ENCODE measurements around the gene ANKRD27.

ANKRD27 gene

DNA sequence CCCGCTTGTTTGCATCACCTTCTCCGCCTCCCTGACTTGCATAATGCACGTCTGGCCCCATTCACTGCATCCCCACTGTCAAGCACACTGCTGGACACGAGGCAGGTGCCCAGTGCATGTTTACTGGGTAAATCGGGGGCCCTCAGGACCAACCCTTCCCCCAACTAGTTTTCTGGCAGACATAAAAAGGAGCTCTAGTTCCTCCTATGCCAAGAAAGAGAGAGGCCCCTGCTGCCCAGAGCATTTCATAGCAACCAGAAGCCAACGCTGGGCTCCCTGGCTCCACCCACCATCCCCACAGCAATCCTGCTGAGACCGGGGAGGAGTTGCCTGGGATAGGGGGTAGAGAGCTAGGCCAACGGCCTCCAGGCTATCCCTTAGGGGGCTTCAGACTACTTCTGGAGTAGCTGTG, 23.2 kb downstream of the ANKRD27 start:
- DNase-seq, result no peak

DNA sequence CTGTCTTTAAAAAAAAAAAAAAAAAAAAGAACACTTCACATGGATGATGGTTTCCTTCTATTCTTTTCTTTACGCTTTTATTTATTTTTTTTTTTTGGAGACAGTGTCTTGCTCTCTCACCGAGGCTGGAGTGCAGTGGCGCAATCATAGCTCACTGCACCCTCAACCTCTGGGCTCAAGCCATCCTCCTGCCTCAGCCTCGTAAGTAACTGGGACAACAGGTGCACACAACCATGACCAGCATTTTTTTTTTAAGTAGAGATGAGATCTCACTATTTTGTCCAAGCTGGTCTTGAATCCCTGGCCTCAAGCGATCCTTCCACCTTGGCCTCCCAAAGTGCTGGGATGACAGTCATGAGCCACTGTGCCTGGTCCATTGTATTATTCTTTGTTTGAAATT, 24.3 kb downstream of the ANKRD27 start:
- no peak for DNase-seq

DNA sequence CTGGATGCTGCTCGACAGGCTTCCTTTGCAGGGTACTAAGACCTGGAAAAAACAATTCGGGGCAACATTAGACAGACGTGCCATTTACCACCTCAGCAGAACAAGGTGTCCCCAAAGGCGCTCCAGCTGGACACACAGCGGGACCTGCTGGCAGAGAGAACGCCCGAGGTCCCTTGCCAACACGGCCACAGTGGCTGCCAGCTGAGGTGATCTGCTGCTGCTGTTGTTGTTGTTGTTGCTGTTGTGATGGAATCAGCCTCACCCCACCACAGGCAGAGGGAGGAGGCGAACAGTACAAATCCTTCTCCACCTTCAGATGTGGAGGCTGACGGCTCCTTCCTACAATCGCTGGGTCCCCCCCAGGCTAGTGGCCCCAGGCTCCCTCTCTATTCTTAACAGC, 25.2 kb downstream of the ANKRD27 start:
- no peak for DNase-seq

DNA sequence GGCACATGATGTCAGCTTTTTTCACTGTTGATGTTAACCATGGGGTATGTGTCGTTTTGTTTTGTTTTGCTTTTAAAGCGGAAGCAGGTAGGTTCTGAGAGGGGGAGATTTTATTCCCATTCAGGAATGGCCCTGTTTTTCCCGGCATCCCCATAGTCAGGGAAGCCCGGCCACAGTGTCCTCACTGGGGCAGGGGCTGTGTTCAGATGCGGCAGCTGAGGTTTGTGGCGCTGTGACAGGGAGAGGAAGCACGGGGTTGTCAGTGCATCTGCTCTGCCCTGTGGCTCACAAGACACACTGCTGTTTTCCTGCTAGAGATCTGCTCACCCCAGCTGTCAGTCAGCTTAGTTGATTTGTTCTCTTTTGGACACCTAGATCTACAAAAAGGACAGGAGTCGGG, 27.6 kb downstream of the ANKRD27 start:
- no peak for DNase-seq

GRCh38 chr19:32646556-32646955, 28.4 kb downstream of the ANKRD27 start:
- no peak for DNase-seq

DNA sequence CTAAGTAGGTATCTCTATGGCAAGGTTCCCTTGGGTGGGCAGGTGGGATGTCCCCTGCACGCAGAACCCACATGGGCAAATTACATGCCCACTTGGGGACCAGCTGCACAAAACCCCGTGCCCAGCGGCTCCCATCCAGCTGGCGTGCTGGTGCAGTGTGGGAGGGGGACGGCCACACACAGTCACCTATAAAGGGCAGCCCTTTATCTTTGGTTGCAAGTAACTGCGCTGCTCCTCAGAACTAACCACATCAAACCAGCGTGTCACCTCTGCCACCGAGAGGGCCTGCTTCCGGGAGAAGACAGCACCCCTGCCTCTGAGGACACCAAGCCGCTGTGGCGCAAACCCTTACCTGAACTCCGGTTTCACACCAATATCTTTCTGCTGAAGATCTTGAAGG, 32.2 kb downstream of the ANKRD27 start:
- no peak for DNase-seq

DNA sequence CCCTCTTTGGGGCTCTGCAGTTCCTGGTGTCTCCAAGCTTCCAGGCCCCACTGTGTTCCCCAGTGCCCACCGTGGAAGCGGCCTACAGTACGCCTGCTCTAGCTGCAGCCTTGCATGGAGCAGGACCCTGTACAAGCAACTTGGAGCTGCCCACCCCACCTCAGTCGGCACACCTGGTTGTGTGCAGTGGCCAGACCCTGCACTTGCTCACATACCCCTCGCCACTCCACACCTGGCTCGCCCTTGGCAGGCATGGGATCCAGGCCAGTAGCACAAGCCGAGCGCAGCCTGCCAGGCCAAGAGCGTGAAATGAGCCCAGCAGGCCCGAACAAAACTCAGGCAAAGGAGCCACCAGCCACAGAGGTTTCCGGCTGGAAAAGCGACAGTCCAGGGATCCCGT, 36.4 kb downstream of the ANKRD27 start:
- DNase-seq, result no peak

DNA sequence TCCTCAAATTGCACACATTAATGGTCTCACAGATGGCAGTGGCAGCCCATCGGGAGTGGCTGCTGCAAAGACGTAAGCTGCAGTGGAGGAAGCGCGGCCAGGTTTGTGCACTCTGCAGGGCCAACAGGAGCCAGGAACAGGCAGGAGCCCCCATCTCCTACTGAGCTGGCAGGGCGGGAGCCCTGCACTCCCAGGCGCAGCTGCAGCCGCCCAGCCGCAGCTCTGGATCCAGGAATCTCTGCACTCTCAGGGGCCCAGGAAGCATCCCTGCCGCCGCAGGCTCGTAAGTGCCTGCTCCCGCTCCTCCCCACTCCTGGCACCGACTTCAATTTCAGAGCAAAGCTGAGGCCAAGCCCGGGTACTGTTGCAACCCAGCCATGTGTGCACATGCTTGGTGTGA, 37.5 kb downstream of the ANKRD27 start:
- DNase-seq, result no peak

DNA sequence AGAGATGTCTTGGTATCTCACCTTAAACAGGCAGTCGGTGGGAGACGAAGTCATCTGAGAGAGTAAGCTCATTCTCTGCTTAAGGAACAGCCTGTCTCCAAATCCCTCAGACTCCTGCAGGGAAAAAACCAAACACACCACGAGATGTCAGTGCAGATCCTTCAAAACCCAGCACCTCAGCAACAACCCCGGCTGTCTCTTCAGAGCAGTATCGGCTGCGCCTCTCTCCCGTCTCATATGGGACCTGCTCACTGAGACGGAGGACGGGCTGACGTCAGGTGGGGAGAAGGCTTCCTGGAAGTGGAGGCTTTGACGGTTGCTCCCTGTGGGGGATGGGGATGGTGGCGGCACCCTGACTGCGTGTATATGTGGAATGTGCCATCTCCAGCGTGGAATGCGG, 43.6 kb downstream of the ANKRD27 start:
- DNase-seq, result no peak

DNA sequence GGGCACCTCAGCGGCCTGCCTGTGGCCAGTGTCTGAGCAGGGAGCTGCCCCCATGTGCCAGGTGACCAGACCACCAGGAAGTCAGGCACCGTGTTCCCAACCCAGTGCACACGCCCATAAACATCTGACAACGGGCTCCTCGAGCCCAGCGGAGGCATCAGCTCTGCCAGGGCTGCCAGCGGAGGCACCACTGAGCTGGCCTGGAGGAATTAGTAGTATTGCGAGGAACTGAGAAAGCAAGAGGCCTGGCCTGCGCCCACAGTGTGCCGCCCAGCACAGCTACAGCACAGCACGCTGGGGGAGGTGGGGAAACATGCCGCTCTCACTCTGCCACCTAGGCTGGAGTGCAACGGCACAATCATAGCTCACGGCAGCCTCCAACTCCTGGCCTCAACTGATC, 44.6 kb downstream of the ANKRD27 start:
- no peak for DNase-seq

DNA sequence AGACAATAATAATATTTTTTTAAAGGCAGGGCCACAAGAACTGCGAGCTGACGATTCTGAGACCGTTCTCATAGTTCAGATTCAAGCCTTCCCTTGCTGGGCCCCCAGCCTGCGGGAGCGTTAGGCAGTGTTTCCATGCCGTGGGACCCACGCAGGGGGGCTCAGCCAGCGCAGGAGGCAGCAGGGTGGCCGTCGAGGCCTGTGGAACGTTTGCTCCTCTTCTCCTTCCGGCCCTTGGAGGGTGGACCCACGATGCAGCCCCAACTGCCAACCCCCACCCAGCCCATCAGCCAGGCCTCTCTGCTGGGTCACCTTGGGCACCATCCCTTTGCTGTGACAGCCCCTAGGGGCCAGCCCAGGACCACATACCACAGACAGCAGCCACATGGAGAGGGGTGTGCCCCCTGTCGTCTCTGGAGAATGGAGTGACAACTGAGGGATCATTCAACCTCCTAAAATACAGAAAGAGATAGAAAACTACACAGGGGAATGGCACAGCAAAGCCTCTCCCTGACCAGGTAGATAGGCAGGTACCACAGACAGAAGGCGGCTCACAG, 47.2 kb downstream of the ANKRD27 start:
- DNase-seq, result no peak

- no peak for DNase-seq
These were observed 48.0 kb downstream of the ANKRD27 start for GRCh38 chr19:32626969-32627368.

DNA sequence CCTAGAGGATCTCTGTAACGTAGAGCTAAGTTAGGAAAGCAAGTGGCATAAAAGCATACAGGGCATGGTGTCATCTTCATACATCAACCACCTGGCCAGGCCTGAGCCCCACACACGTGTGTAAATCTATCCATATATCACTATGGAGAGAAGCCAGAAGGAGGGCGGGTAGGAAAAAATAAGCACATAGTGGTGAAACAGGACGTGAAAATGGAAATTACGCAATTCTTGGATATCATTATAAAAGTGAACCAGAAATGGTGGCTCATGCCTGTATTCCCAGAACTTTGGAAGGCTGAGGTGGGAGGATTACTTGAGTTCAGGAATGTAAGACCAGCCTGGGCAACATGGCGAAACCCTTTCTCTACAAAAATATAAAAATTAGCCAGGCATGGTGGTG, 50.6 kb downstream of the ANKRD27 start:
- no peak for DNase-seq

- no peak for DNase-seq
These were observed 53.0 kb downstream of the ANKRD27 start for GRCh38 chr19:32622002-32622401.

DNA sequence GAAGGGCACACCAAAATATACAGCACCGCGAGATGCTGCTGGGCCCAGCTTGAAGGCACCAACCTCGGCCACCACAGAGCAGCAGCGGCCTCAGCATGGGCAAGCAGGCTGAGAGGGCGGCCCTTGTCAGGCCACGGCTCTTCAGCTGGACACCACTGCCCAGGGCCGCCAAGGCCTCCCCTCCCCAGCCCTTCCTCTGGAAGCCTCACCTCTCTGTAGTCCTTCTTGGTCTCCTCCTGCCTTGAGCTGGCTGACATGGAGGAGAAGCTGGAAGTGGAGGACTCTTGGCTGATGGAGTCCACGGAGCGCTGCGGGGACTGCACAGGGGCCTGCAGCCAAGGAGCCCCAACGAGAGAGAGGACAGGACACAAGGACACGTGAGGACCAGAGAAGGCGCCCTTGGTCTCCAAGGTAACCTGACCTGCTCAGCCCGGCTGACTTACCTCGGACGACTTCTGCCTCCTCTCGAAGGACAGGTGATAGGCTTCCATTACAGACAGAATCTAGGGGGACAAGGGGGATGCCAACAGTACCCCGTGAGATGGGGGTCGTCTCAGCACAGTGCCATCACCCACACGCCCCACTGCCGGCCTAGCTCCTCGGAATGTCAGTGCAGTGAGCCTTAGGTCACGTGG, 55.8 kb downstream of the ANKRD27 start:
- DNase-seq, result no peak

- no peak for DNase-seq
These were observed 59.4 kb downstream of the ANKRD27 start for GRCh38 chr19:32615569-32615968.

GRCh38 chr19:32614916-32615315, 60.1 kb downstream of the ANKRD27 start:
- DNase-seq, result no peak

DNA sequence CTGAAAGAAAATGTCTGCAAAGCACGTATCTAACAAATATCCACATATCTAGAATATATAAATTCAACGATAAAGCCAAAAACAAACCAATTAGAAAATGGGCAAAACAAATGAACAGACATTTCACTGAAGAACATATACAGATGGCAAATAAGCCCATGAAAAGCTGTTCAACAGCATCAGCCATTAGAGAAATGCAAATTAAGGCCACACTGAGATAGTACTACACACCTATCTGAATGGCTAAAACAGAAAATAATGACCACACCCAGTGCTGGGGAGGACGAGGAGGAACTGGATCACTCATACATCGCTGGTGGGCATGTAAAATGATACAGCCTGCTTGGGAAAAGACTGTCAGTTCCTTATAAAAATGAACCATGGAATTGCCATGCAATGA, 62.0 kb downstream of the ANKRD27 start:
- DNase-seq, result no peak

DNA sequence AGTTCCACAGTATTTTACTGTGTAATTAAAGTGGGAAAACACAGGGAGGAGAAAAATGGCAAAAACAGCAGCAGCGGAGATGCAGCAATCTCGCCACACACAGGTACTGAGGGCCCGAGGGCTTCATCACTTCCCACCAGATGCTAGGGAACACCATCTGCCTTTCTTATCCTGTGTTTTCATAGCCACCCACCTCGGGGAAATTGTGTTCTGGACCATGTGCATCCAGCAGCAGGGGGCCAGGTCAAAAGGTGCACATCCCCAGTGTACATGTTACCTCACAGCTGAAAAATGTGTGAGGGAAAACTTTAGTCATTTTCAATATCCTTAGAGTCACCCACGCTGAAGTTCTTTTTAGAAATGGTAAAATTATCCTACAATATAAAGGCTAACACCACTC, 63.8 kb downstream of the ANKRD27 start:
- DNase-seq, result no peak

DNA sequence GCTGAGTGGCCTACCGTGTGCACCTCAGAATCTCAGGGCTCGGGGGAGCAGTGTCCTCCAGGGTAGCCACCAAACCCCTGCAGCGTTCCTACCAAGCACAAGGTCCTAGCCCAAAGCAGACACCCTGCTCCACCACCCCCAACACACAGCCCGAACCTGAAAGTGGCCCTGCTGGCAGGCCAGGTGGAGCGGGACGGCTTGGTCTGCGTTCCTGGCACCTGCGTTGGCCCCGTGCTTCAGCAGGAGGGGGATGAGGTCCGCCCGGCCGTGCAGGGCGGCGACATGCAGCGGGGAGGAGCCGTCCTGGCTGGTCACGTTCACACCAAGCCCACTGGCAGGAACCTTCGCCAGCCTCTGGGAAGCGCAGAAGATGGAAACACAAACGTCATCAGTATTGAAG, 67.5 kb downstream of the ANKRD27 start:
- no peak for DNase-seq

GRCh38 chr19:32606289-32606688, 68.7 kb downstream of the ANKRD27 start:
- no peak for DNase-seq

DNA sequence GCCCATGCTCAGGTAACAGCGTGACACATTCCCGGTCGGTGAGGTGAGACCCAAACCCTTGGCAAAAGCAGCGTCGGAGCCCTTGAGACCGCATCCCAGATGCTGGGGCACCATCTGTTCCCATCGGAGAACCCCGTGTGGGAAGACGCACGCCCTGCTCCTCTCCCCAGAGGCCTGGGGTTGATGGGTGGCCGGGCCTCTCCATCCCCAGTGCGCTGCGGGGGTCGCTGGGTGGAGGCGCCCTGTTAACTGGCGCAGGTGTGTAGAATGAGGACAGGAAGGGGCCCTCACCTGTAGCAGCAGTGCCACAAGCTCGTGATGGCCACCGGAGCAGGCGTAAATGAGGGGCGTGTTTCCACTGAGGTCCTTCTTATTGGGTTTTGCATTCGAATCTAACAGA, 69.4 kb downstream of the ANKRD27 start:
- no peak for DNase-seq

DNA sequence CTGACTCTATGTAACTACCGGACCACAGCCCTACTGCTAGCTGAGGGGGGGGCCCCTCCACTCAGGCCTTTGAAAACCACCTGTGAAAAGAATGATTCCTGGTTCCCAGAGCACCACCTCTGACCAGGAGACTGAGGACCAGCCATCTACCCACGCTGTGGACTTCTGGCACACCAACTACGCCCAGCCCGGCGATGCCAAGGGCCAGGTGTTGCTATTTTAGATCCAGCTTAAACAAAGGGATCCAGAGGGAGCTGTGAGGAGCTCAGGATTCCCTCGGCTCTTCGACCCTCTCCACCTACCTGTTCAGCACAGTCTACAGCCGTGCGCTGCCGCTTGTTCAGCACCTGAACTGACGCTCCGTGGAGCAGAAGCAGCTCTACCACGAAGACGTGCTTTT, 71.0 kb downstream of the ANKRD27 start:
- DNase-seq, result no peak

GRCh38 chr19:32599736-32600157, 75.2 kb downstream of the ANKRD27 start:
- peak; percentile 9 for DNase-seq

DNA sequence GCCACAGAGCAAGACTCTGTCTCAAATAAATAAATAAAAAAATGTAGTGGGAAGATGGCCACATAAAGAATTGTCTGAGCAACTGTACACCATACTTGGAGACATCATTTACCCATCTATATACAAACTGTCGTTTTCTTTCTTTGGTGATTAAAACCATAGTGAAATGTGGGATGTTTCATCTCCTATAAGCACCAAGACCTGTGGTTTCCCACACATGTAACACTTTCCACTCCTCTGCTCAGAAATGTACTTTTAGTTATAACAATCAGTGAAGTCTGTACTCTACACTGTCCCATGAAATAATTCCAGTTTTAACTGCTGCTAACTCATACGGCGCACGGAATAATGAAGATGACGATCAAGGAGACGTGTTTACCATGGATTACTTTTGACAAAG, 75.7 kb downstream of the ANKRD27 start:
- DNase-seq, result no peak
